Colonic mucosa (tissue), 4 donors: ENCODE data around the gene NHEJ1. TPM values are rescaled to one million over a fixed set of nuclear protein-coding genes. Genes with fewer than 3 reads are reported as not detected.

Experiments
- DNase-seq: peaks from one replicate; pipeline ENCODE4 v3.0.0-alpha.2; 2020
- H3K27ac ChIP-seq: fragments of 200-600 bp; one replicate; pipeline ENCODE4 v1.8.0; 2021
- H3K27me3 ChIP-seq: fragments of 200-600 bp; one replicate; pipeline ENCODE4 v1.8.0; 2021
- H3K36me3 ChIP-seq: fragments of 200-600 bp; one replicate; pipeline ENCODE4 v1.8.0; 2021
- H3K4me1 ChIP-seq: fragments of 200-600 bp; one replicate; pipeline ENCODE4 v1.8.0; 2021; ENCODE audit warnings: mild to moderate bottlenecking
- H3K4me3 ChIP-seq: fragments of 200-600 bp; one replicate; pipeline ENCODE4 v1.8.0; 2021
- H3K9ac ChIP-seq, 2 donors: one replicate each; pipeline ENCODE4 v1.7.0; 2013; ENCODE audit warnings: control low read depth in 2 of 2, low read depth in 2 of 2, low read length in 2 of 2
- H3K9me3 ChIP-seq: fragments of 200-600 bp; one replicate; pipeline ENCODE4 v1.8.0; 2021
- intact Hi-C: fragments of 100-400 bp; cut with DNase I; formaldehyde crosslinking; loops from one replicate; pipeline ENCODE4 v1.14.1; 2022
- total RNA-seq, 2 donors: library from RNA; stranded (reverse); fragmentation: NEBNext Ultra II Directional in 1 of 2; extraction: Animal tissue kit (Norgen Biotek cat#: 25700) in 1 of 2; gene quantifications; one replicate each; pipeline ENCODE4 v1.2.1, GENCODE V29; 2021
- TF ChIP-seq, protein P1 (sequence below): fragments of 200-600 bp; IDR thresholded peaks from one replicate; pipeline ENCODE4 v1.8.0; 2022; ENCODE audit warnings: antibody characterized with exemption, mild to moderate bottlenecking
- donor health status: healthy.
- donor health status: DM: no; HTN: no; CAD: no.
- donor health status: DM: no; HTN: no; CAD: no.

The NHEJ1 gene
- total RNA-seq, 2 donors from 2014 or later = 30.7 to 51.1 TPM

DNA sequence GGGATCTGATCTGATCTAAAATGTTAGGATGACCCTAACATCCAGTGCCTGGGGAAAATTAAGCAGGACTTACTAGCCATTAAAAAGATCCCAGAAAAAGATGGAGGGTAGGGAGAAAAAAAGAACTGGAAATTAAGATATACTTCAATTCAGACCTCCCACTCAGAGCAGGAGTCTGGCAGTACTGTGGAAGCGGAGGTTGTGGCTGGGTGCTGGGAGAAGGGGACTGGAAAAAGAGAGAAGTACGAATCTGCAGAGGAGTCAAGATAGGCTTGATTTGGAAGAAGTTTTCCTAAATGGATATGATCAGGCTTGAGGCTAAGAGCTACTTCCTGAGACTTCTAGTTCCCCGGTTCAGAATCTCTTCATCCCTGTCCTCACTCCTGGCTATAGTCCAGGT is 66.4 kb downstream of the NHEJ1 start:
- TF ChIP-seq, protein P1, sequence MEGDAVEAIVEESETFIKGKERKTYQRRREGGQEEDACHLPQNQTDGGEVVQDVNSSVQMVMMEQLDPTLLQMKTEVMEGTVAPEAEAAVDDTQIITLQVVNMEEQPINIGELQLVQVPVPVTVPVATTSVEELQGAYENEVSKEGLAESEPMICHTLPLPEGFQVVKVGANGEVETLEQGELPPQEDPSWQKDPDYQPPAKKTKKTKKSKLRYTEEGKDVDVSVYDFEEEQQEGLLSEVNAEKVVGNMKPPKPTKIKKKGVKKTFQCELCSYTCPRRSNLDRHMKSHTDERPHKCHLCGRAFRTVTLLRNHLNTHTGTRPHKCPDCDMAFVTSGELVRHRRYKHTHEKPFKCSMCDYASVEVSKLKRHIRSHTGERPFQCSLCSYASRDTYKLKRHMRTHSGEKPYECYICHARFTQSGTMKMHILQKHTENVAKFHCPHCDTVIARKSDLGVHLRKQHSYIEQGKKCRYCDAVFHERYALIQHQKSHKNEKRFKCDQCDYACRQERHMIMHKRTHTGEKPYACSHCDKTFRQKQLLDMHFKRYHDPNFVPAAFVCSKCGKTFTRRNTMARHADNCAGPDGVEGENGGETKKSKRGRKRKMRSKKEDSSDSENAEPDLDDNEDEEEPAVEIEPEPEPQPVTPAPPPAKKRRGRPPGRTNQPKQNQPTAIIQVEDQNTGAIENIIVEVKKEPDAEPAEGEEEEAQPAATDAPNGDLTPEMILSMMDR = no peak
- Histone ChIP-seq H3K27ac (no peak overlapping the region), H3K27me3 (no peaks in the 10 kb centered on the region), H3K9me3 (no peaks in the 10 kb centered on the region), H3K36me3 (no peaks in the 10 kb centered on the region), H3K9ac (no peak overlapping the region), H3K4me1 (no peaks in the 10 kb centered on the region), H3K4me3 (no peak overlapping the region)
- intact Hi-C loops = no loop called here
- no peak for DNase-seq

DNA sequence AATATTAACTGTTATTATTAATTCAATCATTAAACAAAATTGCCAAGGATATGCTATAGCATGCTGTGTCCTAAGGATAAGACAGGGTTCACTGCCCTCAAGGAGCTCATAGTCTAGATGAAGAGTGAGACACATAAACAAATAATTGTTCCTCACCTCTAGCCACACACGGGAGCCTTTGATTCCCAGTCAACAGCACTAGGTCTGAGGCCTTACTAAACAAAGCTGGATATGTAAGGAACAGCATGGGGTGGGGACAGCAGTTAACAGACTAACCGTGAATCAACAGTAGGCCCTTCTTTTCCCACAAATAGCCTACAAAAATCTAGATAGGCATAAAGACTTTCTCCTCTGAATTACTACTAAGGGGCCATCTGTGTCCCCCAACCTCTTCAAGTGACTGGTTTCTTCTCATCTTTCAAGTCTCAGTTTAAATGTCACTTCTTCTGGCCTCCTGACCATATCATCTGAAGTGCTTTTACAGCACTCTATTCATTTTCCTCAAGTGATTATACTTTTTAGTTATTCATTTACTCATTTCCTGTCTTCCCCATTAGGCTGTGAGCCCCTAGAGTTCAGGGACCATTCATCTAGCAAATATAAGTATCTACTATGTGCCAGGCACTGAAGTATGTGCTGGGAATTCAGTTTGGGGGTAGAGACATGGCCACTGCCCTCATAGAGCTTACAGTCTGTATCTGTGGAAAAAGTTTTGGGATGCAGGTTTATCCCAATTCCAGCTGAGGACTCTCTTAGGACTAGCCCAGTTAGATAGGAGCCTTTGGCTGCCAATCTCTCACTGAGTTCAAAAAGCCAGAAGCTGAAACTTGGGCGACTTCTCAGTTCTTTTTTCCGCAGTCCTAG is 69.9 kb downstream of the NHEJ1 start:
- intact Hi-C loops = no loop called here

DNA sequence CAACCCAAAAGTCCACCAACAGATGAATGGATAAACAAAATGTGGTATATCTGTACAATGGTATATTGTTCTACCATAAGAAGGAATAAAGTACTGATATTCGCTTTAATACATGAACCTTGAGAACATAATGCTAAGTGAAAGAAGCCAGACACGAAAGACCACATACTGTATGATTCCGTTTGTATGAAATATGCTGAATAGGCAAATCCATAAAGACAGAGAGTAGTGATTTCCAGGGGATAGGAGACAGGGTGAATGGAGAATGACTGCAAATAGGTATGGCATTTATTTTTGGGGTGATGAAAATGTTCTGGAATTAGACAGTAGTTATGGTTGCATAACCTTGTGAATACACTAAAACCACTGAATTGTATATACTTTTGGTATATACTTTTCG is 71.3 kb downstream of the NHEJ1 start:
- no peak overlapping the region for H3K9ac ChIP-seq
- H3K27me3 ChIP-seq = no peaks in the 10 kb centered on the region
- no peak overlapping the region for H3K4me3 ChIP-seq
- H3K27ac ChIP-seq = no peak overlapping the region
- no peak for DNase-seq
- TF ChIP-seq, protein P1 = no peak
- H3K4me1 ChIP-seq = no peaks in the 10 kb centered on the region
- no peaks in the 10 kb centered on the region for H3K36me3 ChIP-seq
- intact Hi-C loops = no loop called here
- no peaks in the 10 kb centered on the region for H3K9me3 ChIP-seq

More for the DNA sequence above, 69.9 kb downstream of the NHEJ1 start:
- no peak for DNase-seq
- TF ChIP-seq, protein P1 = no peak
- no peaks in the 10 kb centered on the region for H3K4me1 ChIP-seq
- H3K27me3 ChIP-seq = no peaks in the 10 kb centered on the region
- no peak overlapping the region for H3K4me3 ChIP-seq
- H3K27ac ChIP-seq = no peak overlapping the region
- H3K36me3 ChIP-seq = no peaks in the 10 kb centered on the region
- H3K9me3 ChIP-seq = no peaks in the 10 kb centered on the region
- no peak overlapping the region for H3K9ac ChIP-seq

DNA sequence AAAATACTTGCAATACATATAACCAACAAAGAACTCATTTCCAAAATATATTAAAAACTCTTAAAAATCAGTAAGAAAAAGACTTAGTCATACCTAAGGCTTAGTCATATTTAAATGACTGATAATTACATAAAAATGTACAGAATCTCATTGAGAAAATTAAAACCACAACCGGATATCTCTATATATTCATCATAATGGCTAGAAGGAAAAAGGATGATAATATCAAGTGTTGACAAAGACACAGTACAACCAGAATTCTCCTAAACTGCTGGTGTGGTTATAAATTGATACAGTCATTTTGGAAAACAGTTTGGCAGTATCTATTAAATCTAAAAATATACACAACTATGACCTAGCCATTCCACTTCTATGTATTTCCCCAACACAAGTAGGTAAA is 72.8 kb downstream of the NHEJ1 start:
- intact Hi-C loops = no loop called here
- Histone ChIP-seq H3K9ac (no peak overlapping the region), H3K27ac (no peak overlapping the region), H3K9me3 (no peaks in the 10 kb centered on the region), H3K4me1 (no peaks in the 10 kb centered on the region), H3K36me3 (no peaks in the 10 kb centered on the region), H3K4me3 (no peak overlapping the region), H3K27me3 (no peaks in the 10 kb centered on the region)
- TF ChIP-seq, protein P1 = no peak
- no peak for DNase-seq

DNA sequence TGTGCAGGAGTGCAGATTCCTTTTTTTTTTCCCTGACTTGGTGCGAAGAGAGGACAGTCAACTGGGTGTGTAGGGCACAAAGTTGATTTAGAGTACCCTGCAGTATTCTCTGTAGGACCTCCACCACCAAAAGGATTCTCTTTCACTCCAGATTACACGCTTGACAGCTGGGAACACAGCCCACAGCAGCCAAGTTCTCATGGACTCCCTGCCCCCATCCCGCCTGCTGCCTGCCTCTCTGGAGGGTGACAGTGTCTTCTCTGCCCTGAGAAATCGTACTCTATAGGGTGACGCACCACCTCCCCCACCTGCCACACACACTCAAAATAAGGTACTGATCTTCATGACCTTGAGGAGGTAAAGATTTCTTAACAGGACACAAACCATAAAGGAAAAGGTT is 73.3 kb downstream of the NHEJ1 start:
- H3K4me1 ChIP-seq = no peaks in the 10 kb centered on the region
- H3K4me3 ChIP-seq = no peak overlapping the region
- TF ChIP-seq, protein P1 = no peak
- intact Hi-C loops = no loop called here
- H3K9me3 ChIP-seq = no peaks in the 10 kb centered on the region
- H3K9ac ChIP-seq = no peak overlapping the region
- no peak for DNase-seq
- no peaks in the 10 kb centered on the region for H3K27me3 ChIP-seq
- no peaks in the 10 kb centered on the region for H3K36me3 ChIP-seq
- H3K27ac ChIP-seq = no peak overlapping the region
